GM18907 (cell line): ENCODE data around the gene AKAP6.

Source experiments
- ATAC-seq: cut with Tn5 transposase; IDR thresholded peaks from one replicate; pipeline ENCODE4 v1.9.1; 2021; ENCODE audit warnings: mild to moderate bottlenecking, moderate library complexity; ENCODE audit not compliant: unreplicated experiment

Gene AKAP6

GRCh38 chr14:32330351-32331111, 1.4 kb downstream of the AKAP6 start:
- no peak for ATAC-seq

GRCh38 chr14:32331206-32331605, 2.1 kb downstream of the AKAP6 start:
- ATAC-seq = no peak

- ATAC-seq = no peak
Measured at GRCh38 chr14:32332415-32333316, 3.6 kb downstream of the AKAP6 start.

GRCh38 chr14:32336702-32337101, 7.6 kb downstream of the AKAP6 start:
- no peak for ATAC-seq

- no peak for ATAC-seq
Measured at GRCh38 chr14:32337759-32338158, 8.7 kb downstream of the AKAP6 start.

- no peak for ATAC-seq
Measured at GRCh38 chr14:32339188-32339587, 10.1 kb downstream of the AKAP6 start.

GRCh38 chr14:32341947-32342846, 13.1 kb downstream of the AKAP6 start:
- no peak for ATAC-seq

- no peak for ATAC-seq
Measured at GRCh38 chr14:32342847-32343194, 13.7 kb downstream of the AKAP6 start.

GRCh38 chr14:32343926-32344430, 14.9 kb downstream of the AKAP6 start:
- no peak for ATAC-seq

- no peak for ATAC-seq
Measured at GRCh38 chr14:32345311-32345791, 16.3 kb downstream of the AKAP6 start.

GRCh38 chr14:32349322-32349721, 20.2 kb downstream of the AKAP6 start:
- no peak for ATAC-seq

GRCh38 chr14:32350020-32350419, 20.9 kb downstream of the AKAP6 start:
- ATAC-seq = peak; percentile 97

GRCh38 chr14:32352631-32353030, 23.5 kb downstream of the AKAP6 start:
- no peak for ATAC-seq

- ATAC-seq = no peak
Measured at GRCh38 chr14:32354716-32355115, 25.6 kb downstream of the AKAP6 start.

- ATAC-seq = no peak
Measured at GRCh38 chr14:32358781-32359180, 29.7 kb downstream of the AKAP6 start.

- ATAC-seq = no peak
Measured at GRCh38 chr14:32361674-32362073, 32.6 kb downstream of the AKAP6 start.

GRCh38 chr14:32363761-32364160, 34.7 kb downstream of the AKAP6 start:
- ATAC-seq = no peak

- no peak for ATAC-seq
Measured at GRCh38 chr14:32364941-32365340, 35.8 kb downstream of the AKAP6 start.

- ATAC-seq = no peak
Measured at GRCh38 chr14:32366256-32366879, 37.3 kb downstream of the AKAP6 start.

GRCh38 chr14:32366986-32367385, 37.9 kb downstream of the AKAP6 start:
- no peak for ATAC-seq
